Measurements from ENCODE around the gene CAMK2N2.

Gene CAMK2N2

DNA sequence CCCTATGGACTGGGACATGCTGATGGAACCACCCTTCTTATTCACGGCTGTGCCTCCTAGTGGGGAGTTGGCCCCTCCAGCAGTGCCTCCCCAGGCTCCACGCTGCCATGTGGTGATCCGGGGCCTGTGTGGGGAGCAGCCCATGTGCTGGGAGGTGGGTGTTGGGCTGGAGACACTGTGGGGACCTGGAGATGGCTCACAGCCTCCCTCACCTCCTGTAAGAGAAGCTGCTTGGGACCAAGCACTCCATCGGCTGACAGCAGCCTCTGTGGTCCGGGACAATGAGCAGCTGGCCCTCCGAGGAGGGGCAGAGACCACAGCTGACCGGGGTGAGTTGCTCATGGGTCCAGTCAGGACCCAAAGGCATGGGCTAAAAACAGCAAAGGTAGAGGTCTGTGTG lies 21.6 kb downstream of the CAMK2N2 start:
- no peak for DNase-seq

DNA sequence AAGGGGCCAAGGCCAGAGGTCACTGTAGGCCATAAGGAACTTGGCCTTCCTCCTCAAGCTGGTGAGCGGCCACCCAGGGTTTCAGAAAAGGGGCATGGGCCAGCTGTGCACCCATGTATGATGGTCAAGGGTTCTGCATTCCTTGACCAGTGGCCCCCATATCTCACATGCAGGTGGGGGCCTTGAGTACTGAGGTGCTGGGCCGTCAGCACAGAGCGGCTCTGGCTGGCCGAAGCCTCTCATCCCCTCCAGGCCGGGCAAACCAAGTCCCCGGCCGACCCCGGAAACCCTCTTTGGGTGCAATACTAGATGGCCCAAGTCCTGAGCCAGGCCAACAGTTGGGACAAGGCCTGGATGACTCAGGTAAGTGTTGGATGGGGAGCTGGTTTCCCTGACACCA lies 22.1 kb downstream of the CAMK2N2 start:
- DNase-seq, result no peak

DNA sequence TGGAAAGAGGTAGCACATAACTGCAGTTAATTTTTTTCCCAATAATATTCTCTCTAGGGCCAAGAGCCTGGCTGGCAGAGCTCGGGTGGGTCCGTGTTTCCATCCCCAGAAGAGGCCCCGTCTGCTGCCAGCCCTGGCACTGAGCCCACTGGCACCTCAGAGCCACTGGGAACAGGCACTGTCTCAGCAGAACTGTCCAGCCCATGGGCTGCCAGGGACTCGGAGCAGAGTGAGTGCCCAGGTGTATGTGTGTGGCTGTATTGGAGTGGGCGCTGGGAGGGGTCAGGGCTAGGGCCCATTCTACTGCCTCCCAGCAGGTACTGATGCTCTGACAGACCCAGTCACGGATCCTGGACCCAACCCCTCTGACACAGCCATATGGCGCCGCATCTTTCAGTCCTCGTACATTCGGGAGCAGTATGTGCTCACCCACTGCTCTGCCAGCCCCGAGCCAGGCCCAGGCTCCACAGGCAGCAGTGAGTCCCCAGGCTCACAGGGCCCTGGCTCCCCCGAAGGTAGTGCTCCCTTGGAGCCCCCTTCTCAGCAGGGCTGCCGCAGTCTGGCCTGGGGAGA lies 23.0 kb downstream of the CAMK2N2 start:
- DNase-seq, result no peak

DNA sequence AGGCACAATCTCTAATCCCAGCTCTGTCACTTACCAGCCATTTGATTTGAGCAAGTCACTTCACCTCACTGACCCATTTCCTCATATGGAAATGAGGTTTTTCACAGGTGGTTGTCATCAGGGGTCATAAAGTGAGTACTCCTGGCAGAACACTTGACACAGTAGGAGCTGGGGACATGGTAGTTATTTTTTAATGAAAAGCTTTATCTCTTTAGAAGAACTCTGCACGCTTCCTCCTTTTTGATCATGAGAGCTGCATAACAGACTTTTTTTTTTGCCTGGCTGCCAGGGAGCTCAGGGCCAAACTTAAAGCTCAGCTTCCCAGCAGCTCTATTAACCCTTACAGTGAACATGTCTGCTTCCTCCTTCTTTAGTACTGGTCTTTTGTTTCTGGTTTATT lies 23.5 kb downstream of the CAMK2N2 start:
- no peak for DNase-seq

DNA sequence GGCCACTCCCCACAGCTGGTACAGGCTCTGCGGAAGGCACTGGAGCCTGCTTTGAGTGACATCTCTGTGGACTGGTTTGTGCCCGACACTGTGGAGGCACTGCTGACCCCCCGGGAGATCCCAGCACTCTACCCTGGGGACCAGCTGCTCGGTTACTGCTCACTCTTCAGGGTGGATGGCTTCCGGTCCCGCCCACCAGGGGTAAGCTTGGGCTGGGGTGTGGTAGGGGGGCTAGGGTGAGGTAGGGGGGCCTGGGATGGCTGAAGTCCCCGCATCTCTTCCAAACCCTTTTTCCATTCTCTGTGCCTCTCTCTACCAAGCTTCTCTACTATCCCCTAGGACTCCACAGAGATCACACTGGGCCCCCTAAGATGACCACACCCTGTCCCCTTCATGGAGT lies 24.1 kb downstream of the CAMK2N2 start:
- DNase-seq, result no peak

DNA sequence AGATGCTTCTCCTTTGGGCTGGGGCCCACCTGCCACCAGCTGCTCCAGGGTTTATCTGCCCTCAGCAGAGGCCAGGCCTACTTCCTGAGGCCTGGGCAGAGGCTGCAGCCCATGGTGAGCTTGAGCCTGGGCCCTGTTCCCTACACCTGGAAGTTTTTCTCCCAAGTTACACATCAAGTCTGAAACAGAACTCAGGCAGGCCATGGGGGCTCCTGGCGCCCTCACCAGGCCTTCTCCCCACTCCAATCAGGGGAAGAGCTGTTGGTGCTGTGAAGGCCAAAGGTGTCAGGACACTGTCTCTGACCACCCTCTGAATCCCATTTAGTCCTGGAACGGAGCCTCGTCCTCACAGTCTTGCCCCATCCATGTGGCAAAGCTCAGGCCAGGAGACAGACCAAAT lies 24.7 kb downstream of the CAMK2N2 start:
- no peak for DNase-seq

DNA sequence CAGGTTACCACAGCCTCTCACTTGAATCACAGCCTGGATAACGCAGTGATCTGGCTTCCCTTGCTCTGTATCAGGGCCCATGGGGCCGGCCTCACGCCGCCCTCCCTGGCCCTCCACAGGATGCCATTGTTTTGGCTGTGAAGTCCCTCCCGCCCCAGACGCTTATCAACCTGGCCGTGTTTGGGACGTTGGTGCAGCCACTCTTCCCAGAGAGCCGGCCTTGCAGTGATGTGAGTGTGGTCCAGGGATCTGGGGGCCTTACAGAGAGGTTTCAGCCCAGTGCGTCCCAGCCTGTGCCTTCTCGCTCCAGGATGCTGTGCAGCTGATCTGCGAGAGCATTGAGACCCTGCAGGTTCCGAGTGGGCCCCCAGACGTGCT lies 25.3 kb downstream of the CAMK2N2 start:
- no peak for DNase-seq

DNA sequence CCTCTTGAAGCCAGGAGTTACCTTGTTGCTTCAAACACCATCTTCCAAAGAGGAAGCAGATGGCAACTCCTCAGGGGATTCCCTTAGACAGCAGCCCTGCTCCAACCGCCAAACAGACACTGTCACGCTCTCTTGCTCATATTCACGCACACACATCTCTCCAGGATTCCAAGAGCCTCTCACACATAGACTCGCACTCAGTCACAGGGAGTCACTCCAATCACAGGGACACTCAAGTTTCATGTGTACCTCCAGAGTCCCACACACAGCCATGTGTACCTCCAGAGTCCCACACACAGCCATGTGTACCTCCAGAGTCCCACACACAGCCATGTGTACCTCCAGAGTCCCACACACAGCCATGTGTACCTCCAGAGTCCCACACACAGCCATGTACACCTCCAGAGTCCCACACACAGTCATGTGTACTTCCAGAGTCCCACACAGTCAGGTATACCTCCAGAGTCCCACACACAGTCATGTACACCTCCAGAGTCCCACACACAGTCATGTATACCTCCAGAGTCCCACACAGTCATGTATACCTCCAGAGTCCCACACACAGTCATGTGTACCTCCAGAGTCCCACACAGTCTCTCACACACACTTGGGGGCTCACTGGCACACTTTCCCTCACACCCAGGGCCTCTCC lies 25.8 kb downstream of the CAMK2N2 start:
- no peak for DNase-seq

DNA sequence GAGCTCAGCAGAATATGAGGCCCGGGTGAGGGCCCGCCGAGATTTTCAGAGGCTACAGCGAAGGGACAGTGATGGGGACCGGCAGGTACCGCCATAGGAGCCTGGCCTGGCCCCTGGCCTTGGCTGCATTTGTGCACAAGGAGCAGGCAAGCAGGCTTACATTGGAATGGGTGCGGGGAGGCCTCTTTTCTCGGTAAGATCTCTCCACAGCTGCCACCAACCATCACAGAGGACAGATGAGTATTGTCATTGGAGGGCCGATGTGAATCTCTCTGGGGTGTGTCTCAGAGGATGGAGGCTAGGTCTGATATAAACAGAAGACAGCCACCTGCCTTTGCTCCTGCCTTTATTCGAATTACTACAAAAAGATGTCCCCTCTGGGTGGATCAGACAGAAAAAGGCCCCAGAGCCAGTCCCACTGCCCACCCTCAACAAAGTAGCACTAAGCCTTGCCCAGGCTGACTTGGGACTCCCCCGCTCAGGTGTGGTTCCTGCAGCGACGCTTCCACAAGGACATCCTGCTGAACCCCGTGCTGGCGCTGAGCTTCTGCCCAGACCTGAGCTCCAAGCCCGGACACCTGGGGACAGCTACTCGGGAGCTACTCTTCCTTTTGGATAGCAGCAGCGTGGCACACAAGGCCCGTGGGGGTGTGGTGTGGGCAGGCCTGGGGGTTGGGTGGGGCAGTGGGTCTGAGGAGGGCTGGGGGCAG lies 26.5 kb downstream of the CAMK2N2 start:
- DNase-seq, result no peak

DNA sequence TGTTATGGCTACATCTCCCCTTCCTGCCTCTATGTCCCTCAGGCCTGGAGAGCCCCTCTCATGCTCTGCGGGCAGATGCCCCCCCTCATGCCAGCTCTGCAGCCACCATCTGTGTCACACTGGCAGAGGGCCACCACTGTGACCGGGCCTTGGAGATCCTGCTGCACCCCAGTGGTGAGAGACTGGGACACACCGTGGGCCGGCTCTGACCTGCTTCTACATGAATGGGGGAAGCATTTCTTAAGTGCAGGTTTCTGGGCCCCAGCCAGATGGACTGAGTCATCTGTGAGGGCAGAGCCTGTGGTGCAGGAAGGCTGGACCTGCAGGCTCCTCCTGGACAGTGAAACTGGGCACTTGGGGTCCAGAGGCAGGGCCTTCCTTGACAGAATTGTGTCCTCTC lies 27.1 kb downstream of the CAMK2N2 start:
- DNase-seq, result peak; percentile 88

DNA sequence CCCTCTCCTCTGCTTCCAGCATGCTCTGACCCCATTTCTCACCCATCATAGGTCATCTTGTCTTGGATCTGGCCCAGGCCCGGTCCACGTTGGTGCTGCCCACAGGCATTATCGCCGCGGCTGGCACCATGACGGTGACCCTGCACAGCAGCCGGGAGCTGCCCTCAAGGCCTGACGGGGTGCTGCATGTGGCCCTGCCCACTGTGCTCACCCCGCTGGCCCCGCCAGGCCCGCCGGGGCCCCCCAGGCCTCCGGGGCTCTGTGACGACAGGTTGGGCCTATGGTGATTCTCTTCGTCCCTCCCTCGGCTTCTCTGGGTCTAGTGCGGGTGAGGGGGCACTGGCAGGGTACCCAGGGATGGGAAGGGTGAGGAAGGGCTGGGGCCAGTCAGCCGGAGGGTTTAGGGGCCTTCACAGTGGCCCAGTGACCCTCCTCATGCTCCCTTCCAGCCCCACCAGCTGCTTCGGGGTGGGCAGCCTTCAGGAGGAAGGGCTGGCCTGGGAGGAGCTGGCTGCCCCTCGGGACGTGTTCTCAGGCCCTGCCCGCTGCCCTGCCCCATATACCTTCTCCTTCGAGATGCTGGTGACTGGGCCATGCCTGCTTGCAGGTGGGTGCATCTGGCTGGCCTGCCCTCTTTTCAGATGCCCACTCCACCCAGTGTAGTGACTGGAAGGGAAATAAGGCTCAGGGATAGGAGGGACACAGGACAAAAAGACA lies 28.1 kb downstream of the CAMK2N2 start:
- DNase-seq, result no peak

DNA sequence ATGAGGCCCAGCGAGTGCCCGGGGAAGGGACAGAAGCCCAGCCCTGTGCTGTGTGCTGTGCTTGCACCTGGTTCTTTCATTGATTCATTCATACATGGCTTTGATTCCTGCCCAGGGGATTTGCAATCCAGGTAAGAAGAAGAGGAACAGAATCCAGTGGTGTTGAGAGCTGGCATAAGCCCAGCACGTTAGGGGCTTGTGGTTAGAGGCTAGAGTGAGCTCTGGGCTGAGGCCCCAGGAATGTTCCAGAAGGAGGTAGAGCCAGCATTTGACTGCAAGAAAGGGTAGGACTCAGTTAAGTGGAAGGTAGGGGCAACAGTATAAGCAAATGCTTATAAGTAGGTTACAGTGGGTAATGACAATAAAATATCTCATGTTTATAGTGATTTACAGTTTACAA lies 29.7 kb downstream of the CAMK2N2 start:
- no peak for DNase-seq

DNA sequence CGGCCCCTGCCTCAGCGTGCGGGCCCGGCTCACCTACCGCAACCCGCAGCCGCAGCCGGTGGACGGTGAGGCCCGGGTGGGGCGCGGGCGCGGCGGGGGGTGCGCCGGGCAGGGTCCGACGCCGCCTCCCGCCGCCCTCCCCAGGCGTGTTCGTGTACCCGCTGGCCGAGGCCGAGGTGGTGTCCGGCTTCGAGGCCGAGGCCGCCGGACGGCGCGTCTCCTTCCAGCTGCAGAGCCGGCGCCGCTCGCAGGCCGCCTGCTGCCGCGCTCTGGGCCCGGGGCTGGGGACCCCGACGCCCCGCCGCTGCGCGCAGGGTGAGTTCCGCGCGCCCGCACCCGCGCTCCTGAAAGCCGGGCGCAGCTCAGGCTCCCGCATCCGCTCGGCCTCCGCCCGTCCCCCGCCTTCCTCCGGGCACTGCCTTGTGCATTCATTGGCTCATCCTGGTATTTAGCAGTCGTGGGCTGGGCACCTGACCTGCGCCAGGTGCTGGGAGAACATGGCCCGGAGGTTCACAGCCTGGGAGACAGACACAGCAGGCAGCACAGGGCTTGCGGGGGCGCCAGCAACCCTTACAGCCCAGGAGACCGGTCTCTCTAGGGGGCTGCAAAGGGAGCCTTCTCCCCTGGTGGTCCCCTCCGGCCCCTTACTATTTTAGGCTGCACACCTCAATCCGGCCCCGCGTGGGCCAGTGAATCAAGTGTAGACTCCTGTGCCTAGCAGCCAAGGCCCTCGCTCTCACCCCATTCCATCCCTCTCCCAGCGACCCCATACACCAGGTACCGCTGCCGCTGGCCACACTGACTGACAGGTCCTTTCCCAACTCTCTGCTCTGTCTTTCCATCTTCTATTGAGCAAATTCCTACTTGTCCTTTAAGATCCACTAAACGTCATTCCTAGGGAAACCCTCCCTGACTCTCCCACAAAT lies 30.5 kb downstream of the CAMK2N2 start:
- no peak for DNase-seq

DNA sequence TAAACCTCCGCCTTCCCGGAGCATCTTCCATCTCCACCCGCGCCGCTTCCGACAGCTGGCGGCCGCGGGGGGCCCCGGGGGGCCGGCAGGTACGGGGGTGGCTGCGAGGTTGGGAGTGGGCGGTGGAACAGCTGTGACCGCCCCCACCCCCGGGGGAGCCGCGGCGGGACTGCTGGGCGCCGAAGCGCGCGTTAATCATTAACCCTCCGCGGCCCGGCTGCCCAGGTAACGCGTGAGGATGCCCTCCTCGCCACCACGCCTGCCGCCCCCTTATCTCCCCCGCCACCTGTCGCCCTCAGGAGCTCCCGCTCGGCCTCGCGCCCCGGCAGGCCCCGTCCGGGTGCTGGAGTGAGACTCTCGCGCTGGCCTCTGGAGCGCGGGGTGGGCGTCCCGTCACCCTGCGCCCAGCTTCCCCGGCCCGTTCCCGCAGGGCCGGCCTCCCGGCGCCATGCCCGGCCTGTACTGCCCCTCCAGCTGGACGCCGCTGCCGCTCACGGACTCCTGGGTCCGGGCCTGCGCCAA lies 31.2 kb downstream of the CAMK2N2 start:
- DNase-seq, result no peak

DNA sequence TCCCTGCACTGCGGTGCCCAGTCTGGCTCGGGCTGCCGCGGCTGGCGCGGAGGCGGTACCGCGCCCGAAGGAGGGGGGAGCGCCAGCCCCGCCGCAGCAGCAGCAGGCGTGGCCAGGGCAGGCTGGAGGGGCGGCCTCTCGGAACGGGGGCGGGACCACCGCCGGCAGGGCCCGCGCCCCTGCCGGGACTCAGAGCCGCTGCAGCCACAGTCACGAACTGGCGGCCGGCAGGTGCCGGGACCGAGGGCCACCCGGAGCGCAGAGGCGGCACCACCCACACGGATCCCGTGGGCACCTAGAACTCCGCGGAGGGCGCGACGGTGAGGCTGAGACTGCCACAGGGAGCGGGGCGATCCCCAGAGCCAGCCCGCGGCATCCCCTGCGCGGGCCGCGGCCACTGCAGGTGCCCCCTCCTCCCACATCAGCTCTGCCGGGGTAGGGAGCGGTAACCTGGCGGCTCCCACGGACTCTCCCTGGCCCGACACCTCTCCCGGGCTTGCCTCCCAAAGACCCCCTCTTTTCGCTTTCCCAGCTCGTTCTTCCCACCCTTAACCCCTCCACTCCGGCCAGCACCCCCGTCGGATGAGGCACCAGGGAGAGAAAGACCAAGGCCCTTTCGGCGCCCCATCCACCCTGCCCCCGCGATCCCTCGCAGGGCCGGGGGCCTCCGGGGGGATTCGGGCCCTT lies 31.8 kb downstream of the CAMK2N2 start, which contains the start of gene VWA5B2:
Gene VWA5B2 (plus strand): TSS at position 192 of the 687 bp plus-strand sequence. CDS start 944 bp downstream, outside the sequence.
- peak; percentile 60 for DNase-seq

DNA sequence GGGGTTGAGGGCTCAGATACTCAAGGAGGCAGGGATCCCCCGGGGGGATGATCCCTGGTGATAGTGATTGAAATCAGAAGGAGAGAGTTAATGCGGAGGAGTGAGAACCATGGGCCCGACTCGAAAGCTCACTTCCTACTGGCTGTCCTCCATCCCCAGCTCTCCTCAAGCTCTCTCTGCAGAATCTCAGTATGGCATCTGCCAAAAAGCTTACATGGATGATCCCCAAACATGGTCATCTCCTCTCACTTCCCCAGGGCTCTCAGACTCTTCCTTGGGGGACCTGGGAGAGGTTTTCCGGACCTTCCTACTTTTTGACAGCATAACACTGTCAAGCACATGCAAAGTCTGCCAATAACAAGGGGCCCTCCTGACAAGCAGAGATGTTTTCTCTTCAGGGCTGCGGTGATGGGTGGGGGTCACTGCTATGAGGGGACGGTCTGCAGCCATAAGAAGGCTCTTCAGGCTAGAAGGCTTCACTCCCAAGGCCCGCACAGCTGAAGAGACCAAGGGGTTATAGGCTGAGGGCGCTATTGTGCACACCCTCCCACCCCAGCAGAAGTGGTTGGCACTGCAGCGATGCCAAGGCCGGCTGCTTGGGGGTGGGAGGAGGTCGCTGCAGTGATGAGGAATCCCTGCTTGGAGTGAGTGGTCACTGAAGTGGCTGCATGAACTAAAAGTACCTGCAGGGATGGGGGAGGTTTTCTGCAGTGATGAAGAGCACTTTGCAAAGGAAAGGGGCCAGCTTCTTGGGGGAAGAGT lies 32.8 kb downstream of the CAMK2N2 start:
- DNase-seq, result no peak

DNA sequence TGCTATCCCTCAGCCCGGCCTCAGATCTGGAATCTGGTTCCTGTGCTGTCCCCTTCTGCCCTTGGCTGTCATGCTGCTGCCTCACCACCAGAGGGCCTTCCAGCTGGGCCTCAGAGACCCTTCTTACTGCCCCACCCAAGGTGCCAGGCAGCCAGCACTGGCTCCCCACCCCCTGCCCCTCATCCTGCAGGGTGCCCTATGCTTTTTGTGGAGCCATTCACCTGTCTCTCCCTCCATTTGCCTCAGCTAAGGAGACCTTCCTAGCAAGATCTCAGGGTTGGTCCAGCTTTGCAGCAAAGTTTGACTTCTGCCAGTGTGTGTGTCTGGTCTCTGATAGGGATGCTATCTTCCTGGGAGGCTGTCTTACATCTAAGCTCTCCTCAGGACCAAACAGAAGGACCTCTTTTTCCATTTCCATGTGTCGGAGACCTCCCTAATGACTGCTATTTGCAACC lies 33.8 kb downstream of the CAMK2N2 start:
- DNase-seq, result peak; percentile 41

DNA sequence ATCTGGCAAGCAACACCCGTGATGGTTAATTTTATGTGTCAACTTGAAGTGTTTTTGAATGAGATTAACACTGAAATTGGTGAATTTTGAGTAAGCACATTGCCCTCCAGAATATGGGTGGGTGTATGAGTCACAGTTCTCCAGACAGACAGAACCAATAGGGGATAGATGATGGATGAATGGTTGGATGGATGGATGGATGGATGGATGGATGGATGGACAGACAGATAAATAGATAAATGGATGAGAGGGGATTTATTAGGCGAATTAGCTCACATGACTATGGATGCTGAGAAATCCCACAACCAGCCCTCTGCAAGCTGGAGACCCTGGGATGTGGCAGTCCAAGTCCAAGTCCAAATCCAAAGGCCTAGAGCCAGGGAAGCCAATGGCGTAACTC lies 37.4 kb downstream of the CAMK2N2 start:
- no peak for DNase-seq

DNA sequence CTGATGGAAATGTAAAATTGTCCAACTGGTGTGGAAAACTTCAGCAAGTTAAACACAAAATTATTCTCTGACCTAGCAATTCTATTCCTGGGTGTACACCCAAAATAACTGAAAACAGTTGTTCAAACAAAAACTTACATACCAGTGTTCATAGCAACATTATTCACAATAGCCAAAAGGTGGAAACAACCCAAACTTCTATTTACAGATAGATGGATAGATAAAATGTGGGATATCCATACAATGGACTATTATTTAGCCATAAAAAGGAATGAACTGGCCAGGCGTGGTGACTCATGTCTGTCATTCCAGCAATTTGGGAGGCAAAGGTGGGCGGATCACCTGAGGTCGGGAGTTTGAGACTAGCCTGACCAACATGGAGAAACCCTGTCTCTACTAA lies 38.8 kb downstream of the CAMK2N2 start:
- DNase-seq, result no peak

DNA sequence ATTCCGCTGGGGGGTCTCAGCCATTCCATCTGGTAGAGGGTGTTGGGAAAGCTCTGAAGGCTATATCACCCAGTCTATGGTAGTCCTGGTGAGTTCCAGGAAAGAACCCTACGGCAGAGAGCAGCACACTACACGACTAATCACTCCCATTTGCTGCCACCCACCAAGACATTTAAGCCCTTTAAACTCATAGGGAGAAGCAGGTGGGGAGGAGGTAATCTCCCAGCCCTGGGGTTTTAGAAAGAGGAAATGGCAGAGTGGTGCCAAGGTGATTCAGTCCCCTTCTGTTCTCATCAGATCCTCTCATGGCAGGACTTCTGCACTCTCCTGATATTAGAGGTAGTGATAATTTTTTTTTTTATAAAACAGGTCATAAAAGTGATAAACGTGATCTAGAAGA lies 42.5 kb downstream of the CAMK2N2 start:
- no peak for DNase-seq

DNA sequence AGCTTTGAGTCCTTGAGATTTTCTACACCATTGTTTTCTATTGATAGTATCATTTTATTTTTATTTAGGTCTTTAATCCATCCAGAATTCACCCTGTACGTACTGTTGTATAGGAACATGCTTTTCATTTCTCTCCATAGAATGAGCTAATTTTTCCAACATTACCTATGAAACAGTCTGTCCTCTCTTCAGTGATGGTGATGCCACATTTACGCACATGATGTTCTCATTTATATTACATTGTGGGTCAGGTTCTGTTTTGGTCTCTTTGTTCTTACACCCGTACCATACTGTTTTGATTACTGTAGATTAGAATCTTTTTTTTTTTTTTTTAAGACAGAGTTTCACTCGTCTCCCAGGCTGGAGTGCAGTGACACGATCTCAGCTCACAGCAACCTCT lies 49.6 kb downstream of the CAMK2N2 start:
- no peak for DNase-seq
